OCI-LY7 (cell line): ENCODE data around the gene SIDT1.

Experiments used
- EZH2phosphoT487 ChIP-seq: fragments of 200-600 bp; sonication (generic); IDR thresholded peaks from 2 replicates; pipeline ENCODE4 v1.6.1; 2018; ENCODE audit warnings: low read depth, borderline replicate concordance, mild to moderate bottlenecking, mixed run types, antibody characterized with exemption, low read length, moderate library complexity, mixed read lengths
- TF ChIP-seq, protein P1 (sequence below): fragments of 200-600 bp; sonication (generic); conservative IDR thresholded peaks from 2 replicates; pipeline ENCODE4 v1.5.1; 2014; ENCODE audit warnings: mild to moderate bottlenecking, antibody characterized with exemption, low read length, moderate library complexity, mixed read lengths

GRCh38 chr3:113637756-113638155 lies 105.4 kb downstream of the SIDT1 start:
- TF ChIP-seq, protein P1, sequence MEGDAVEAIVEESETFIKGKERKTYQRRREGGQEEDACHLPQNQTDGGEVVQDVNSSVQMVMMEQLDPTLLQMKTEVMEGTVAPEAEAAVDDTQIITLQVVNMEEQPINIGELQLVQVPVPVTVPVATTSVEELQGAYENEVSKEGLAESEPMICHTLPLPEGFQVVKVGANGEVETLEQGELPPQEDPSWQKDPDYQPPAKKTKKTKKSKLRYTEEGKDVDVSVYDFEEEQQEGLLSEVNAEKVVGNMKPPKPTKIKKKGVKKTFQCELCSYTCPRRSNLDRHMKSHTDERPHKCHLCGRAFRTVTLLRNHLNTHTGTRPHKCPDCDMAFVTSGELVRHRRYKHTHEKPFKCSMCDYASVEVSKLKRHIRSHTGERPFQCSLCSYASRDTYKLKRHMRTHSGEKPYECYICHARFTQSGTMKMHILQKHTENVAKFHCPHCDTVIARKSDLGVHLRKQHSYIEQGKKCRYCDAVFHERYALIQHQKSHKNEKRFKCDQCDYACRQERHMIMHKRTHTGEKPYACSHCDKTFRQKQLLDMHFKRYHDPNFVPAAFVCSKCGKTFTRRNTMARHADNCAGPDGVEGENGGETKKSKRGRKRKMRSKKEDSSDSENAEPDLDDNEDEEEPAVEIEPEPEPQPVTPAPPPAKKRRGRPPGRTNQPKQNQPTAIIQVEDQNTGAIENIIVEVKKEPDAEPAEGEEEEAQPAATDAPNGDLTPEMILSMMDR = no peak
- no peak for TF ChIP-seq EZH2phosphoT487
